Breast epithelium (tissue), 4 donors: ENCODE results near the gene KRTAP12-1. TPM values are rescaled to one million over a fixed set of nuclear protein-coding genes. Genes with fewer than 3 reads are reported as not detected.

Experiments
- DNase-seq, 2 donors: peaks; one replicate each; pipeline ENCODE4 v3.0.0-alpha.2; 2019; ENCODE audit warnings: low spot score in 2 of 2
- H3K27ac ChIP-seq, 2 donors: fragments of 200-600 bp; sonication (generic) in 1 of 2; one replicate each; pipeline ENCODE4 v1.5.1; 2016 to 2019; ENCODE audit warnings: mild to moderate bottlenecking in 1 of 2
- H3K27me3 ChIP-seq, 2 donors: fragments of 200-600 bp; sonication (generic) in 1 of 2; one replicate each; pipeline versions ENCODE4 v1.5.1 to v1.6.0; 2017 to 2019; ENCODE audit warnings: control low read depth in 1 of 2, mild to moderate bottlenecking in 1 of 2
- H3K36me3 ChIP-seq: fragments of 200-600 bp; one replicate; pipeline ENCODE4 v1.5.1; 2019
- H3K4me1 ChIP-seq, 2 donors: fragments of 200-600 bp; sonication (generic); one replicate each; pipeline ENCODE4 v1.5.1; 2016 to 2019; ENCODE audit warnings: control low read depth in 1 of 2
- H3K4me3 ChIP-seq, 3 donors: fragments of 200-600 bp; sonication (generic); 1 replicate in 2 of 3; 2 replicates in 1 of 3; pipeline ENCODE4 v1.5.1; 2016 to 2019; ENCODE audit warnings: mild to moderate bottlenecking in 3 of 3, moderate library complexity in 2 of 3
- H3K9me3 ChIP-seq, 2 donors: fragments of 200-600 bp; sonication (generic) in 1 of 2; one replicate each; pipeline ENCODE4 v1.5.1; 2016 to 2019; ENCODE audit warnings: control low read depth in 1 of 2
- POLR2A ChIP-seq: fragments of 450-650 bp; IDR thresholded peaks from one replicate; pipeline ENCODE4 v1.6.1; 2016; ENCODE audit warnings: antibody characterized with exemption, mild to moderate bottlenecking, moderate library complexity
- POLR2AphosphoS5 ChIP-seq, 3 donors: sonication (generic); formaldehyde crosslinking; IDR thresholded peaks; one replicate each; pipeline ENCODE4 v1.6.1; 2017; ENCODE audit warnings: antibody characterized with exemption in 3 of 3
- intact Hi-C: fragments of 100-400 bp; cut with DNase I; formaldehyde crosslinking; loops from one replicate; pipeline ENCODE4 v1.15.1; 2023; ENCODE audit warnings: low total_unique reads
- total RNA-seq, 3 donors: library from RNA; depleted of rRNA; stranded (reverse); fragments of >200 nt; gene quantifications; one replicate each; pipeline ENCODE4 v1.1.0, GENCODE V29; 2016
- TF ChIP-seq, protein P1 (sequence below), 3 donors: fragments of 450-650 bp; IDR thresholded peaks; one replicate each; pipeline ENCODE4 v1.5.1; 2016 to 2017; ENCODE audit warnings: antibody characterized with exemption in 3 of 3, mild to moderate bottlenecking in 3 of 3, moderate library complexity in 3 of 3

The KRTAP12-1 gene
- total RNA-seq, 3 donors from 2014 or later: not detected

DNA sequence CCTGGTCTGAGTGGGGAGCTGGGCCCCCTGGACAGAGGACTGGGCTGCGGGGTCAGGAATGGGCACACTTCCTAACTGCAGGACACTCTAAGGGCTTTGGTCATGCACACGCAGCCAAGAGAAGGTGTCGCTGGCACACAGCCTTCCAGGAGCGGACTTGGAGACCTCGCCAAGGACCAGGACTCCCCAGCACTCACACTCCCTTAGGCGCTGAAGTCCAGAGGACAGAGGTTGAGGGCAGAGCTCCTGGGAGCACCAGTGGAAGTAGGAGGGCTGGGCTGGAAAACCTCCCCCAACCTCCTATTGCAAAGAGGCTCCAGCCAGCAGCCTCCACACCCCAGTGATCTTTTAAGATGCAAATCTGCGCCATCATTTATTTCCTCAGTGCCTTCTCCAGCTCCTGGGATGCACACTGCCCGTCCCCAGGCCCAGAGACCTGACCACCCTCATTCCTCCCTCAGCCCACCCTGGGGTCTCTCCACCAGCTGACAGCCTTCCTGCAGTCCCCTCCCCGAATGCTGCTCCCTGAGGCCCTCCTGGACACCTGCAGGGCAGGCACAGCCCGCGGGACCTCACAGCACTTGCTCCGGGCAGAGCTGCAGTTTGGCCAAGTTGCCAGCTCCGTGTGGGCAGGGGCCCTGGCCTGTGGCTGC lies 26.4 kb upstream of the KRTAP12-1 start:
- intact Hi-C loops: no loop called here

DNA sequence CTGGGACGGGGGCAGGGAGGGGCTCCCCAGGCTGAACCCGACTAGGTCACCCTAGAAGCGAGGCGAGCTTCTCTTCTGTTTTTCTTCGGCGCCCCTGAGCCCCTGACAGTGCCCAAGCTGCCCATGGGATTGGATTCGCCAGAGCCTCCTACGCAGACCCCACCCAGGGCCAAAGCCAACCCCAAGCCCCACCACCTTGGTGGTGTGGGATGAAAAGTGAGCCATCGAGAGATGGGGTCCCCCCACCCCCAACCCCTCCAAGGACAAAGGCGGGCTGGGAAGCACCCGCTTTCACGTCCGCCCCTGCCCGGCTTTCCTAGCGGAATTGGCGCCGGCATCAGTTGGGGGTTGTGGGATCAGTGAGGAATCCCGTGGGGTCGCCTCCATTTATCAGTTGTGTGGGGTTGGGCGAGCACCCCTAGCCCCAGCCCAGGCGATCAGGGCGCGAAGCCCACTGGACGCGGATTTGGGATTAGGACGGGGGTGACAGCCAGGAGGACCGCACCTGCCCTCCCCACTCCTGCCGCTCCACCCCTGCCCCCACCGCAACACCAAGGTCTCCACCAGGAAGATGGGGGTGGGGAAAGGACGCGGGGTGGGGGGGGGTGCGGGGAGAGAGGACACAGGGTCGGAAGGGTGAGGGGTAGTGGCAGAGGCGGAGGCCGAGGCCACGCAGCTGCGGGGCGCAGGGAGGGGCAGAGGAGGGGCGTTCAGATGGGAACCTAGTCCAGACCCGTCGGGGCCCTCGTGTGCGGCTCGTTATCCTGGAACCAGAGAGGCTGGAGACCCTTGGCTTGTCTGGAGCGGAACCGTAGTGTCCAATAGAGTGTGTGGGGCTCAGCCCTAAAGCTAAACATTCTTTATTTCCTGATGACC lies 25.0 kb upstream of the KRTAP12-1 start:
- Histone ChIP-seq H3K27ac (no peak overlapping the region), H3K36me3 (no peaks in the 10 kb centered on the region), H3K27me3 (peaks cover 0 to 91% of the 10 kb centered on the region in 2 donors), H3K4me3 (no peak overlapping the region), H3K9me3 (peaks cover 0 to 5% of the 10 kb centered on the region in 2 donors), H3K4me1 (peaks cover 0 to 11% of the 10 kb centered on the region in 2 donors)
- TF ChIP-seq POLR2A (no peak), POLR2AphosphoS5 (IDR thresholded peaks at IDR 0.05) (no peak)
- TF ChIP-seq, protein P1, sequence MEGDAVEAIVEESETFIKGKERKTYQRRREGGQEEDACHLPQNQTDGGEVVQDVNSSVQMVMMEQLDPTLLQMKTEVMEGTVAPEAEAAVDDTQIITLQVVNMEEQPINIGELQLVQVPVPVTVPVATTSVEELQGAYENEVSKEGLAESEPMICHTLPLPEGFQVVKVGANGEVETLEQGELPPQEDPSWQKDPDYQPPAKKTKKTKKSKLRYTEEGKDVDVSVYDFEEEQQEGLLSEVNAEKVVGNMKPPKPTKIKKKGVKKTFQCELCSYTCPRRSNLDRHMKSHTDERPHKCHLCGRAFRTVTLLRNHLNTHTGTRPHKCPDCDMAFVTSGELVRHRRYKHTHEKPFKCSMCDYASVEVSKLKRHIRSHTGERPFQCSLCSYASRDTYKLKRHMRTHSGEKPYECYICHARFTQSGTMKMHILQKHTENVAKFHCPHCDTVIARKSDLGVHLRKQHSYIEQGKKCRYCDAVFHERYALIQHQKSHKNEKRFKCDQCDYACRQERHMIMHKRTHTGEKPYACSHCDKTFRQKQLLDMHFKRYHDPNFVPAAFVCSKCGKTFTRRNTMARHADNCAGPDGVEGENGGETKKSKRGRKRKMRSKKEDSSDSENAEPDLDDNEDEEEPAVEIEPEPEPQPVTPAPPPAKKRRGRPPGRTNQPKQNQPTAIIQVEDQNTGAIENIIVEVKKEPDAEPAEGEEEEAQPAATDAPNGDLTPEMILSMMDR (IDR thresholded peaks at IDR 0.05): no peak
- DNase-seq: no peak
- intact Hi-C loops: no loop called here

More for the DNA sequence above, 26.4 kb upstream of the KRTAP12-1 start:
- peaks cover 5 to 91% of the 10 kb centered on the region in 2 donors for H3K27me3 ChIP-seq
- peaks cover 0 to 13% of the 10 kb centered on the region in 2 donors for H3K4me1 ChIP-seq
- H3K36me3 ChIP-seq: no peaks in the 10 kb centered on the region
- no peak for DNase-seq
- no peak for TF ChIP-seq POLR2AphosphoS5 (IDR thresholded peaks at IDR 0.05)
- TF ChIP-seq, protein P1 (IDR thresholded peaks at IDR 0.05): no peak
- TF ChIP-seq POLR2A: no peak
- H3K4me3 ChIP-seq: no peak overlapping the region
- no peak overlapping the region for H3K27ac ChIP-seq
- H3K9me3 ChIP-seq: peaks cover 0 to 5% of the 10 kb centered on the region in 2 donors

DNA sequence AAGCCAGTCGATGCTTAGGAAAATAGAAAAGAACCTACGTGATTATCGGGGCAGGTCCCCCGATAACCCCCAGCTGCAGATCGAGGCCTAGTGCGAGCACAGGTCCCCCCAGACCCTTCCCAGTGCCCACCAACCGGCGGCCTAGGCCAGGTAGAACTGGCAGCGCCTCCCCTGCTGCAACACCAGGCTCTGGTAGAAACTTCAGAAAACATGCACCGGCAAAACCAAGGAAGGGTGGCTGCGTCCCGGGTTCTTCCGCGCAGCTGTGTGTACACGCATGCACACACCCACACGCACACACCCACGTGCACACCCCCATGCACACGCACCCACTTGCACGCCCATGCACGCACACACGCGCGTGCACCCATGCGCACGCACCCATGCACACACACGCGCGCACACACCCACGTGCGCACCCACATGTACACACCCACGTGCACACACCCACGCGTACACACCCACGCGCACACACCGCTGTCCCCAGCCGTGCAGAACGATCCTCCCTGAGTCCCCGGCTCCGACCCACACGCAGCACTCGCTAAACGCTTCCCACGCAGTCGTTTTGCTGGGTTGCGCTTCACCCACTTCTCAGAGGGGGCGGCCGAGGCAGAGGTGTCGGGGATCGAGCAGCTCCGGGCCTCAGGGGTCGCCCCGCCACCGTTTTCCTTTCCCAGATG lies 24.2 kb upstream of the KRTAP12-1 start:
- intact Hi-C loops: no loop called here
- no peak for TF ChIP-seq POLR2AphosphoS5 (IDR thresholded peaks at IDR 0.05)
- TF ChIP-seq POLR2A: no peak
- TF ChIP-seq, protein P1 (IDR thresholded peaks at IDR 0.05): no peak
- H3K4me1 ChIP-seq: peaks cover 0 to 8% of the 10 kb centered on the region in 2 donors
- peaks cover 0 to 89% of the 10 kb centered on the region in 2 donors for H3K27me3 ChIP-seq
- peaks cover 0 to 5% of the 10 kb centered on the region in 2 donors for H3K9me3 ChIP-seq
- H3K36me3 ChIP-seq: no peaks in the 10 kb centered on the region
- H3K4me3 ChIP-seq: no peak overlapping the region
- no peak for DNase-seq
- no peak overlapping the region for H3K27ac ChIP-seq

- H3K27ac ChIP-seq: no peak overlapping the region
- TF ChIP-seq POLR2AphosphoS5 (IDR thresholded peaks at IDR 0.05) (no peak), POLR2A (no peak)
- TF ChIP-seq, protein P1 (IDR thresholded peaks at IDR 0.05): no peak
- H3K9me3 ChIP-seq: peaks cover 0 to 5% of the 10 kb centered on the region in 2 donors
- intact Hi-C loops: no loop called here
- no peak for DNase-seq
- H3K4me3 ChIP-seq: no peak overlapping the region
- peaks cover 0 to 89% of the 10 kb centered on the region in 2 donors for H3K27me3 ChIP-seq
- H3K36me3 ChIP-seq: no peaks in the 10 kb centered on the region
- peaks cover 0 to 4% of the 10 kb centered on the region in 2 donors for H3K4me1 ChIP-seq
Measured at GRCh38 chr21:44704636-44705001, 22.7 kb upstream of the KRTAP12-1 start.
